HEK293 (cell line): ENCODE results near the gene RPS6KA3.

Experiments
- CTCF ChIA-PET: fragments of 350-600 bp; formaldehyde crosslinking; extraction: SDS; loops from one replicate; lab custom pipeline; 2021; ENCODE audit warnings: antibody characterized with exemption; lab: Yijun Ruan, JAX
- POLR2A ChIA-PET: fragments of 300-600 bp; formaldehyde crosslinking; extraction: SDS; loops from one replicate; lab custom pipeline; 2020; ENCODE audit warnings: antibody characterized with exemption, inconsistent platforms; lab: Yijun Ruan, JAX
- H3K27ac ChIP-seq: fragments of 200-500 bp; sonication (Bioruptor generic); 2 replicates; pipeline ENCODE4 v1.5.1; 2014; ENCODE audit warnings: low read depth, low read length, control low read depth, inconsistent platforms; ENCODE audit errors: extremely low read depth
- H3K36me3 ChIP-seq, 2 experiments: fragments of 200-500 bp in 1 of 2; sonication (Bioruptor generic) in 1 of 2; 1 replicate in 1 of 2; 2 replicates in 1 of 2; pipeline ENCODE4 v1.5.1; 2014 to 2017; ENCODE audit warnings: inconsistent platforms in 2 of 2, low read length in 2 of 2; ENCODE audit not compliant: control insufficient read depth in 2 of 2, insufficient read depth in 1 of 2
- H3K4me1 ChIP-seq: fragments of 200-500 bp; sonication (Bioruptor generic); 2 replicates; pipeline ENCODE4 v1.5.1; 2014; ENCODE audit warnings: mild to moderate bottlenecking, low read length, inconsistent platforms; ENCODE audit not compliant: control insufficient read depth, insufficient read depth
- H3K4me3 ChIP-seq: 2 replicates; pipeline ENCODE4 v1.5.1; 2011; ENCODE audit warnings: low read depth, mild to moderate bottlenecking, control low read depth, low read length, moderate library complexity
- H3K9me3 ChIP-seq: fragments of 200-500 bp; sonication (Bioruptor generic); 2 replicates; pipeline ENCODE4 v1.5.1; 2014; ENCODE audit warnings: low read depth, low read length, inconsistent platforms; ENCODE audit not compliant: control insufficient read depth, insufficient read depth
- ATF2 ChIP-seq: fragments of 450-650 bp; formaldehyde crosslinking; IDR thresholded peaks from 2 replicates; pipeline ENCODE4 v1.5.1; 2016; ENCODE audit warnings: missing biosample characterization, missing genetic modification characterization, low read depth
- KLF10 ChIP-seq: fragments of 450-650 bp; IDR thresholded peaks from 2 replicates; pipeline ENCODE4 v1.5.1; 2018; ENCODE audit warnings: missing biosample characterization, mild to moderate bottlenecking, missing genetic modification characterization
- OVOL3 ChIP-seq: fragments of 450-650 bp; formaldehyde crosslinking; IDR thresholded peaks from 2 replicates; pipeline ENCODE4 v1.5.1; 2016; ENCODE audit warnings: missing biosample characterization, missing genetic modification characterization
- PRDM2 ChIP-seq: fragments of 450-650 bp; formaldehyde crosslinking; IDR thresholded peaks from 2 replicates; pipeline ENCODE4 v1.5.1; 2016; ENCODE audit warnings: missing biosample characterization, missing genetic modification characterization, borderline replicate concordance
- SP3 ChIP-seq: fragments of 450-650 bp; formaldehyde crosslinking; IDR thresholded peaks from 2 replicates; pipeline ENCODE4 v1.5.1; 2016; ENCODE audit warnings: missing biosample characterization, missing genetic modification characterization
- ZNF10 ChIP-seq: fragments of 450-650 bp; formaldehyde crosslinking; IDR thresholded peaks from 2 replicates; pipeline ENCODE4 v1.5.1; 2017; ENCODE audit warnings: missing biosample characterization, missing genetic modification characterization
- ZNF114 ChIP-seq: fragments of 450-650 bp; formaldehyde crosslinking; IDR thresholded peaks from 2 replicates; pipeline ENCODE4 v1.5.0; 2017; ENCODE audit warnings: missing biosample characterization, missing genetic modification characterization
- ZNF140 ChIP-seq: fragments of 450-650 bp; formaldehyde crosslinking; IDR thresholded peaks from 2 replicates; pipeline ENCODE4 v1.5.1; 2016; ENCODE audit warnings: missing biosample characterization, missing genetic modification characterization
- ZNF248 ChIP-seq: fragments of 450-650 bp; formaldehyde crosslinking; IDR thresholded peaks from 2 replicates; pipeline ENCODE4 v1.5.1; 2017; ENCODE audit warnings: missing biosample characterization, missing genetic modification characterization
- ZNF26 ChIP-seq: fragments of 450-650 bp; formaldehyde crosslinking; IDR thresholded peaks from 2 replicates; pipeline ENCODE4 v1.5.1; 2016; ENCODE audit warnings: missing biosample characterization, missing genetic modification characterization
- ZNF394 ChIP-seq: fragments of 450-650 bp; formaldehyde crosslinking; IDR thresholded peaks from 2 replicates; pipeline ENCODE4 v1.5.1; 2016; ENCODE audit warnings: missing biosample characterization, missing genetic modification characterization, mild to moderate bottlenecking, moderate library complexity, borderline replicate concordance
- ZNF513 ChIP-seq: fragments of 450-650 bp; IDR thresholded peaks from 2 replicates; pipeline ENCODE4 v1.5.1; 2018; ENCODE audit warnings: missing biosample characterization, missing genetic modification characterization
- ZNF544 ChIP-seq: fragments of 450-650 bp; formaldehyde crosslinking; IDR thresholded peaks from 2 replicates; pipeline ENCODE4 v1.5.0; 2017; ENCODE audit warnings: missing biosample characterization, missing genetic modification characterization
- ZNF555 ChIP-seq: fragments of 450-650 bp; formaldehyde crosslinking; conservative IDR thresholded peaks from 2 replicates; pipeline ENCODE4 v1.5.1; 2017; ENCODE audit warnings: missing biosample characterization, mild to moderate bottlenecking, missing genetic modification characterization, inconsistent platforms
- ZNF558 ChIP-seq: fragments of 450-650 bp; formaldehyde crosslinking; IDR thresholded peaks from 2 replicates; pipeline ENCODE4 v1.5.1; 2016; ENCODE audit warnings: missing biosample characterization, missing genetic modification characterization
- ZNF660 ChIP-seq: fragments of 450-650 bp; IDR thresholded peaks from 2 replicates; pipeline ENCODE4 v1.5.1; 2018; ENCODE audit warnings: missing biosample characterization, mild to moderate bottlenecking, missing genetic modification characterization
- ZNF664 ChIP-seq: fragments of 450-650 bp; formaldehyde crosslinking; IDR thresholded peaks from 2 replicates; pipeline ENCODE4 v1.5.1; 2016; ENCODE audit warnings: missing biosample characterization, missing genetic modification characterization
- ZNF785 ChIP-seq: fragments of 450-650 bp; formaldehyde crosslinking; IDR thresholded peaks from 2 replicates; pipeline ENCODE4 v1.5.1; 2016; ENCODE audit warnings: missing biosample characterization, missing genetic modification characterization

RPS6KA3 gene

GRCh38 chrX:20197641-20198210 lies 69.0 kb downstream of the RPS6KA3 start:
- H3K4me3 ChIP-seq, result no peak overlapping the region
- no peaks in the 10 kb centered on the region for H3K9me3 ChIP-seq
- H3K4me1 ChIP-seq, result no peaks in the 10 kb centered on the region
- no peak for TF ChIP-seq ZNF114 (tag by site-specific recombination)
- no peak for TF ChIP-seq ZNF10
- TF ChIP-seq ZNF26, result no peak
- no peak for TF ChIP-seq ZNF660 (tag by site-specific recombination)
- no peak for TF ChIP-seq ZNF140 (tag by site-specific recombination)
- no peak for TF ChIP-seq ZNF394
- TF ChIP-seq ZNF513 (tag by site-specific recombination), result no peak
- TF ChIP-seq SP3 (tag by site-specific recombination), result no peak
- H3K36me3 ChIP-seq, result peaks cover 22% of the 10 kb centered on the region in 2 experiments
- ChIA-PET POLR2A (no interaction called here), CTCF (no interaction called here)
- no peak overlapping the region for H3K27ac ChIP-seq

- CTCF ChIA-PET, result interaction anchor here (0.7 to 0.9 kb wide), 2 partner anchors 86 to 284 kb away, joined by 4 read pairs; no protein-coding TSS in a partner anchor
Observed at GRCh38 chrX:20189171-20189570, 77.5 kb downstream of the RPS6KA3 start.

More at GRCh38 chrX:20189171-20189570, 77.5 kb downstream of the RPS6KA3 start:
- TF ChIP-seq OVOL3 (tag by site-specific recombination) (no peak), ZNF555 (tag by site-specific recombination) (no peak), ZNF544 (no peak), ATF2 (tag by site-specific recombination) (no peak), KLF10 (tag by site-specific recombination) (no peak), ZNF785 (tag by site-specific recombination) (no peak), ZNF664 (tag by site-specific recombination) (no peak), ZNF248 (tag by site-specific recombination) (no peak), PRDM2 (tag by site-specific recombination) (no peak), ZNF558 (tag by site-specific recombination) (no peak)
- TF ChIP-seq, all 188 proteins: peak for 0
- Histone ChIP-seq H3K4me3 (no peak overlapping the region), H3K4me1 (no peaks in the 10 kb centered on the region), H3K9me3 (no peaks in the 10 kb centered on the region), H3K27ac (no peak overlapping the region), H3K36me3 (peaks cover 20 to 32% of the 10 kb centered on the region in 2 experiments)
- POLR2A ChIA-PET, result no interaction called here
